H9 (cell line): ENCODE measurements around the gene SLC7A5. TPM values are rescaled to one million over a fixed set of nuclear protein-coding genes. Genes with fewer than 3 reads are reported as not detected.
"Not testable (repeated sequence)": the region's sequence is repeated elsewhere in the genome, so short reads cannot be mapped to it uniquely, and the experiment has no call there.

ENCODE experiments used
- DNase-seq: peaks from one replicate; pipeline ENCODE4 v3.0.0-alpha.2; 2017
- H2AFZ ChIP-seq: one replicate; pipeline ENCODE4 v1.6.1; 2013; ENCODE audit warnings: mild to moderate bottlenecking, low read length, control low read depth, moderate library complexity
- H2AK5ac ChIP-seq: 2 replicates; pipeline ENCODE4 v1.6.1; 2013; ENCODE audit warnings: low read length, control low read depth, mixed read lengths; ENCODE audit not compliant: insufficient read length
- H2BK120ac ChIP-seq: one replicate; pipeline ENCODE4 v1.6.1; 2013; ENCODE audit warnings: low read depth, mild to moderate bottlenecking, low read length, control low read depth, inconsistent platforms; ENCODE audit not compliant: poor library complexity, severe bottlenecking
- H2BK12ac ChIP-seq: 2 replicates; pipeline ENCODE4 v1.6.1; 2013; ENCODE audit warnings: low read length, control low read depth, mixed read lengths, low read depth; ENCODE audit not compliant: insufficient read length
- H2BK15ac ChIP-seq: 2 replicates; pipeline ENCODE4 v1.6.1; 2013; ENCODE audit warnings: low read depth, low read length, control low read depth
- H2BK20ac ChIP-seq: one replicate; pipeline ENCODE4 v1.6.1; 2013; ENCODE audit warnings: low read depth, mild to moderate bottlenecking, low read length, control low read depth, inconsistent platforms; ENCODE audit not compliant: poor library complexity, severe bottlenecking
- H2BK5ac ChIP-seq: 2 replicates; pipeline ENCODE4 v1.6.1; 2013; ENCODE audit warnings: low read length, control low read depth, mixed read lengths; ENCODE audit not compliant: insufficient read length
- H3K14ac ChIP-seq: 2 replicates; pipeline ENCODE4 v1.6.1; 2013; ENCODE audit warnings: low read length, control low read depth; ENCODE audit not compliant: insufficient read depth
- H3K18ac ChIP-seq: 2 replicates; pipeline ENCODE4 v1.6.1; 2013; ENCODE audit warnings: low read depth, mild to moderate bottlenecking, mixed read lengths, low read length, control low read depth; ENCODE audit not compliant: insufficient read length
- H3K23ac ChIP-seq: 2 replicates; pipeline ENCODE4 v1.6.1; 2013; ENCODE audit warnings: low read length, control low read depth, mixed read lengths, low read depth; ENCODE audit not compliant: insufficient read length
- H3K23me2 ChIP-seq: 2 replicates; pipeline ENCODE4 v1.6.1; 2013; ENCODE audit warnings: low read depth, mild to moderate bottlenecking, mixed read lengths, low read length, control low read depth; ENCODE audit not compliant: insufficient read length, poor library complexity, severe bottlenecking
- H3K27ac ChIP-seq: 2 replicates; pipeline ENCODE4 v1.5.1; 2013; ENCODE audit warnings: low read length, control low read depth, mixed read lengths, low read depth; ENCODE audit not compliant: insufficient read length
- H3K27me3 ChIP-seq: 2 replicates; pipeline ENCODE4 v1.6.1; 2013; ENCODE audit warnings: low read length, control low read depth, inconsistent platforms; ENCODE audit not compliant: insufficient read depth
- H3K4ac ChIP-seq: 2 replicates; pipeline ENCODE4 v1.6.1; 2013; ENCODE audit warnings: low read depth, mild to moderate bottlenecking, control low read depth, inconsistent platforms, low read length, moderate library complexity
- H3K4me1 ChIP-seq: 2 replicates; pipeline ENCODE4 v1.6.1; 2013; ENCODE audit warnings: low read length, control low read depth, inconsistent platforms; ENCODE audit not compliant: insufficient read depth
- H3K4me2 ChIP-seq: 2 replicates; pipeline ENCODE4 v1.6.1; 2013; ENCODE audit warnings: low read length, control low read depth, mixed read lengths; ENCODE audit not compliant: insufficient read length, insufficient read depth
- H3K56ac ChIP-seq: 2 replicates; pipeline ENCODE4 v1.6.1; 2013; ENCODE audit warnings: low read depth, mild to moderate bottlenecking, mixed read lengths, low read length, control low read depth; ENCODE audit not compliant: insufficient read length
- H3K79me1 ChIP-seq: 2 replicates; pipeline ENCODE4 v1.6.1; 2013; ENCODE audit warnings: low read depth, mild to moderate bottlenecking, moderate library complexity, low read length, control low read depth, inconsistent platforms; ENCODE audit not compliant: insufficient read depth, poor library complexity, severe bottlenecking
- H3K79me2 ChIP-seq: 2 replicates; pipeline ENCODE4 v1.6.1; 2013; ENCODE audit warnings: low read length, control low read depth, inconsistent platforms; ENCODE audit not compliant: insufficient read depth
- H3K9ac ChIP-seq: 2 replicates; pipeline ENCODE4 v1.6.1; 2013; ENCODE audit warnings: low read length, control low read depth, mixed read lengths; ENCODE audit not compliant: insufficient read length; ENCODE audit errors: extremely low read depth
- H3K9me3 ChIP-seq: one replicate; pipeline ENCODE4 v1.6.1; 2013; ENCODE audit warnings: low read depth, low read length, inconsistent platforms; ENCODE audit not compliant: control insufficient read depth
- H3T11ph ChIP-seq: one replicate; pipeline ENCODE4 v1.6.1; 2013; ENCODE audit warnings: mild to moderate bottlenecking, low read length, control low read depth, inconsistent platforms
- H4K20me1 ChIP-seq: one replicate; pipeline ENCODE4 v1.6.1; 2013; ENCODE audit not compliant: control insufficient read depth, insufficient read length, insufficient read depth
- H4K5ac ChIP-seq: 2 replicates; pipeline ENCODE4 v1.6.1; 2013; ENCODE audit warnings: low read depth, mild to moderate bottlenecking, mixed read lengths, low read length, control low read depth; ENCODE audit not compliant: insufficient read length
- H4K8ac ChIP-seq: replicated peaks from 2 replicates; pipeline ENCODE4 v1.6.1; 2013; ENCODE audit warnings: low read length, control low read depth, mixed read lengths, low read depth; ENCODE audit not compliant: insufficient read length
- H4K91ac ChIP-seq: 2 replicates; pipeline ENCODE4 v1.6.1; 2013; ENCODE audit warnings: low read depth, mild to moderate bottlenecking, moderate library complexity, mixed read lengths, low read length, control low read depth; ENCODE audit not compliant: insufficient read length
- H3K27ac Mint-ChIP-seq, 3 experiments: 2 replicates in 2 of 3; 3 replicates in 1 of 3; pipeline ENCODE4 v1.8.0; 2020 to 2021; ENCODE audit warnings: mixed read lengths in 3 of 3, mild to moderate bottlenecking in 1 of 3, moderate library complexity in 1 of 3
- H3K27me3 Mint-ChIP-seq: 2 replicates; pipeline ENCODE4 v1.8.0; 2021; ENCODE audit warnings: low read depth, mild to moderate bottlenecking, moderate library complexity, mixed read lengths
- H3K36me3 Mint-ChIP-seq, 3 experiments: 2 replicates in 2 of 3; 3 replicates in 1 of 3; pipeline ENCODE4 v1.8.0; 2020 to 2021; ENCODE audit warnings: low read depth in 3 of 3, mixed read lengths in 3 of 3; ENCODE audit not compliant: insufficient read depth in 1 of 3
- H3K4me1 Mint-ChIP-seq, 2 experiments: 2 replicates each; pipeline ENCODE4 v1.8.0; 2020; ENCODE audit warnings: mixed read lengths in 2 of 2
- H3K4me3 Mint-ChIP-seq, 2 experiments: 2 replicates in 1 of 2; 3 replicates in 1 of 2; pipeline ENCODE4 v1.8.0; 2020 to 2021; ENCODE audit warnings: mild to moderate bottlenecking in 2 of 2, mixed read lengths in 2 of 2, moderate library complexity in 1 of 2
- H3K9me3 Mint-ChIP-seq, 2 experiments: 2 replicates in 1 of 2; 3 replicates in 1 of 2; pipeline ENCODE4 v1.8.0; 2020; ENCODE audit warnings: mild to moderate bottlenecking in 2 of 2, mixed read lengths in 2 of 2, moderate library complexity in 1 of 2
- WGBS: extraction: QIAGEN DNeasy Blood & Tissue Kit; methylation state at CpG from one replicate; pipeline ENCODE4 v1.1.7; 2013; ENCODE audit warnings: missing lambda C conversion rate, low lambda C conversion rate, mixed read lengths; ENCODE audit not compliant: insufficient read length; ENCODE audit errors: extremely low coverage; 5-methylcytosine and 5-hydroxymethylcytosine counted together
- total RNA-seq: library from RNA; stranded (reverse); gene quantifications from 2 replicates; pipeline ENCODE4 v1.2.1, GENCODE V29; 2021
- TF ChIP-seq, protein P1 (sequence below): fragments of 200-600 bp; sonication (generic); conservative IDR thresholded peaks from 3 replicates; pipeline ENCODE4 v1.8.0; 2021; ENCODE audit warnings: antibody characterized with exemption, mild to moderate bottlenecking

SLC7A5 gene
- total RNA-seq, 1 experiment from 2014 or later = 217 TPM

DNA sequence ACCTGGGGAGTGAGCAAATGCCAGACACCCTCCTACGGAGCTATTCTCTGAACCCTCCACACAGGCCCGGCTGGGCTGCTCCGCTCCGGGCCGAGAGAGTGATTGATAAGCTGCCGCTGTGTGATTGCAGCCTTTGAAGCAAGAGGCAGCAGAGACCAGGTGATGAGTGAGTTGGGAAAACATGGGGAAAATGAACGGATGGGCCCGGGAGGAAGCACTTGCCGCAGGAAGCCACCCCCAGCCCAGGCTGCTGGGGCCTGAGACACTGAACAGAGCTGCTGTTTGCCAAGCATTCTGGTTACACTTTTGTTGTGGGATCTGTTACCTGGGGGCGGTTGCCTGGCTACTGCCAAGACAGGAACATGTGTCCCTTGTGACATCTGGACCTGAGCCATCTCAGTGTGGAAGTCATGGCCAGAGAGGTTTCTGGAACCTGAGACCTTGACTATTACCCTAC, 57.1 kb downstream of the SLC7A5 start:
- H2BK120ac ChIP-seq = no peak overlapping the region
- H3K4me1 ChIP-seq = no peaks in the 10 kb centered on the region
- H3K56ac ChIP-seq = no peak overlapping the region
- H4K8ac ChIP-seq = no peak overlapping the region
- H2AFZ ChIP-seq = no peak overlapping the region
- H2BK20ac ChIP-seq = no peak overlapping the region
- no peaks in the 10 kb centered on the region for H3K79me2 ChIP-seq
- H2BK12ac ChIP-seq = no peak overlapping the region
- no peaks in the 10 kb centered on the region for H3K9me3 ChIP-seq
- H3K23ac ChIP-seq = no peak overlapping the region
- H3K27me3 Mint-ChIP-seq = peaks cover 8% of the 10 kb centered on the region
- H3K36me3 Mint-ChIP-seq = peaks cover 2 to 7% (median 3%) of the 10 kb centered on the region in 3 experiments; a peak in 6 of 7 replicates
- no peak overlapping the region for H3K18ac ChIP-seq
- no peaks in the 10 kb centered on the region for H3K27me3 ChIP-seq
- DNase-seq = no peak
- no peaks in the 10 kb centered on the region for H3K23me2 ChIP-seq
- H2BK15ac ChIP-seq = no peak overlapping the region
- no peak overlapping the region for H4K5ac ChIP-seq
- TF ChIP-seq, protein P1, sequence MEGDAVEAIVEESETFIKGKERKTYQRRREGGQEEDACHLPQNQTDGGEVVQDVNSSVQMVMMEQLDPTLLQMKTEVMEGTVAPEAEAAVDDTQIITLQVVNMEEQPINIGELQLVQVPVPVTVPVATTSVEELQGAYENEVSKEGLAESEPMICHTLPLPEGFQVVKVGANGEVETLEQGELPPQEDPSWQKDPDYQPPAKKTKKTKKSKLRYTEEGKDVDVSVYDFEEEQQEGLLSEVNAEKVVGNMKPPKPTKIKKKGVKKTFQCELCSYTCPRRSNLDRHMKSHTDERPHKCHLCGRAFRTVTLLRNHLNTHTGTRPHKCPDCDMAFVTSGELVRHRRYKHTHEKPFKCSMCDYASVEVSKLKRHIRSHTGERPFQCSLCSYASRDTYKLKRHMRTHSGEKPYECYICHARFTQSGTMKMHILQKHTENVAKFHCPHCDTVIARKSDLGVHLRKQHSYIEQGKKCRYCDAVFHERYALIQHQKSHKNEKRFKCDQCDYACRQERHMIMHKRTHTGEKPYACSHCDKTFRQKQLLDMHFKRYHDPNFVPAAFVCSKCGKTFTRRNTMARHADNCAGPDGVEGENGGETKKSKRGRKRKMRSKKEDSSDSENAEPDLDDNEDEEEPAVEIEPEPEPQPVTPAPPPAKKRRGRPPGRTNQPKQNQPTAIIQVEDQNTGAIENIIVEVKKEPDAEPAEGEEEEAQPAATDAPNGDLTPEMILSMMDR = no peak
- no peak overlapping the region for H3K4me3 Mint-ChIP-seq
- no peak overlapping the region for H3T11ph ChIP-seq
- no peak overlapping the region for H2AK5ac ChIP-seq
- H4K20me1 ChIP-seq = no peaks in the 10 kb centered on the region
- no peaks in the 10 kb centered on the region for H3K79me1 ChIP-seq
- no peak overlapping the region for H3K4me2 ChIP-seq
- H3K9me3 Mint-ChIP-seq = peaks cover 6 to 8% of the 10 kb centered on the region in 2 experiments
- H3K27ac Mint-ChIP-seq = no peak overlapping the region
- WGBS = no CpG with 5 or more reads among the region's 10 CpGs
- no peak overlapping the region for H3K9ac ChIP-seq
- H3K4ac ChIP-seq = no peak overlapping the region
- no peak overlapping the region for H3K14ac ChIP-seq
- H4K91ac ChIP-seq = no peak overlapping the region
- H2BK5ac ChIP-seq = no peak overlapping the region
- H3K4me1 Mint-ChIP-seq = peaks cover 4 to 20% of the 10 kb centered on the region in 2 experiments
- no peak overlapping the region for H3K27ac ChIP-seq

DNA sequence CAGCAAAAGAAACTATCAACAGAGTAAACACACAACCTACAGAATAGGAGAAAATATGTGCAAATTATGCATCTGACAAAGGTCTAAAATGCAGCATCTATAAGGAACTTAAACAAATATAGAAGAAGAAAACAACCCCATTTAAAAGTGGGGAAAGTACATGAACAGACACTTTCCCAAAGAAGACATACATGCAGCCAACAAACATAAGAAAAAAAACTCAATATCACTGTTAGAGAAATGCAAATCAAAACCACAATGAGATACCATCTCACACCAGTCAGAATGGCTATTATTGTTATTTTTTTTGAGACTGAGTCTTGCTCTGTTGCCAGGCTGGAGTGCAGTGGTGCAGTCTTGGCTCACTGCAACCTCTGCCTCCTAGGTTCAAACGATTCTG, 57.9 kb downstream of the SLC7A5 start:
- not testable (repeated sequence) for H4K20me1 ChIP-seq
- no CpG with 5 or more reads among the region's 1 CpG for WGBS

More for the DNA sequence above, 57.9 kb downstream of the SLC7A5 start:
- not testable (repeated sequence) for H3K36me3 Mint-ChIP-seq, H4K5ac ChIP-seq, H3K27ac ChIP-seq, H3K4me2 ChIP-seq, H3K27ac Mint-ChIP-seq, H2BK5ac ChIP-seq, H3K4me1 ChIP-seq, H2BK120ac ChIP-seq, H2BK15ac ChIP-seq, H2BK20ac ChIP-seq, H3K56ac ChIP-seq, H2AFZ ChIP-seq, H3K14ac ChIP-seq, H3K4ac ChIP-seq, H3K9ac ChIP-seq, H3K27me3 ChIP-seq, H3K4me3 Mint-ChIP-seq, H3K79me1 ChIP-seq, H2BK12ac ChIP-seq, H3K23me2 ChIP-seq, H3T11ph ChIP-seq, H2AK5ac ChIP-seq, H4K8ac ChIP-seq, H4K91ac ChIP-seq, H3K79me2 ChIP-seq, H3K27me3 Mint-ChIP-seq, H3K18ac ChIP-seq, H3K9me3 ChIP-seq, H3K23ac ChIP-seq, DNase-seq, H3K9me3 Mint-ChIP-seq
- peaks cover 10 to 26% of the 10 kb centered on the region in 2 experiments for H3K4me1 Mint-ChIP-seq
